ENCODE data around the gene KCNE2.

The KCNE2 gene

DNA sequence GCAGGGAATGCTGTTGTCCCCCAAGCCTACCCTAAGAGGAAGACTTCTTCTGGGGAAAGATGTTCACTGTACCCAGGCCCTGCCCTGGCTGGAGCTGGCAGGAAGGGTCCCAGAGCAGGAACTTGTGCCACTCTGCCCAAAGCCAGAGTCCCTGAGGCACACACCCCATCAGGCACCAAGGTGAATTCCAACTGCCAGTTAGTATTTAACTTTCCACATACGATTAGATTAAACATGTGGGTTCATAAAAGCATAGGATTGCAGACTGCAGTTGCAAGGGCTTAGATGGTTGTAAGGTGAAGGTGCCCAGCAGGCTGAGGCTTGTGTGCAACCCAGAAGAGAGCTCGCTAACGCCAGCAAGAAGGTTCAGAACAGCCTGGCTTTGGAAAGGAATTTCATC lies at the start of gene KCNE2:
TSS of gene KCNE2 (plus strand) at position 274 of the 400 bp plus-strand sequence. CDS start 6,473 bp downstream, outside the sequence.
- no peak for DNase-seq (ENCODE audit: low read depth)

DNA sequence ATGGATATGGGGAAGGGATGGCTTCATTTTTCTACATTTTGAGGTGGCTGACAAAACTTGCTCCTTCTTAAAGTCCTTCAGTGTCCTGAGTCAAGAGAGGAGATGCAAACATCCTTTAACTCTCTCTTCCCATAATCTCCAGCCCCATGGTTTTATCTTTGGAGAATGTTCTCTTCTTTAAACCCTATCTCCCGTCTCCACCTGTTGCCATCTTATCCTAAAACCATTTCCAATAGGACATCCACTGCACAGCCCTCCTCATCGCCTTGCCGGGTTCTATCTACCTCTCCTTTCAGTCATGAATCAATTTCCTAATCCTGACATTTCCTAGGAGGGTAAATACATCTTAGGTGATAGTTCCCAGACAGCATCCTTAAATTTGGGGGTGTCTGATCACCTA lies 44.2 kb upstream of the KCNE2 start:
- no peak for DNase-seq (ENCODE audit: low read depth)

GRCh38 chr21:34320011-34320410 lies 43.8 kb upstream of the KCNE2 start:
- no peak for DNase-seq (ENCODE audit: low read depth)

GRCh38 chr21:34330055-34330454 lies 33.8 kb upstream of the KCNE2 start:
- no peak for DNase-seq (ENCODE audit: low read depth)

- DNase-seq (ENCODE audit: low read depth) = no peak
These were observed 32.1 kb upstream of the KCNE2 start for GRCh38 chr21:34331726-34332125.

- DNase-seq (ENCODE audit: low read depth) = no peak
These were observed 31.5 kb upstream of the KCNE2 start for GRCh38 chr21:34332347-34332746.

DNA sequence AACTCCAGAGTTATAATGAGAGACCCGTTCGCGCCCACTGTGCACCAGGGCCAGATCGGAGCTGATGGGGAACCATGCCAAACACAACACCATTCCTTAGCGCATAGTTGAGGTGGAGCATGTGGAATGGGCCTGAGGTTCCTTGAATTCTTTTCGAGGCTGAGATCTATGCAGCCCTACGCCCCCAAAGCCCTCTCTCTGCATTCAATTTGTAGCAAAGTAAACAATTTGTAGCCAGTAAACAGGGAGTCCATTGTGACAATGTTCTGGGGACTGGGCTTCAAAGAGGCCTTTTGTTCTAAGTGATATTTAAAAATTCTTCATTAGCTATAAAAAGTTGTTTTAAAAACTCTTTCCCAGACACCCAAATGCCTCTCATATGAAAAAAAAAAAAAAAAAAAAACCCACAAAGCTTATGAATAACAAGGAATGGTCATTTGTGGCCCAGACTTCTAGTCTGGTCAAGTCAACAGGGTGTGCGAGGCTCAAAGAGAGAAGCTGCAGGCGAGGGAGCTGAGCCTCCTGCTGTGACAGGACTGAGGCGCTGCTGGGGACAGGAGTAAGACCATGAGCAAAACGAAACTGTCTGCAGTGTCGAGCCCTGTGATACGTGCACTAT lies 30.6 kb upstream of the KCNE2 start:
- no peak for DNase-seq (ENCODE audit: low read depth)

DNA sequence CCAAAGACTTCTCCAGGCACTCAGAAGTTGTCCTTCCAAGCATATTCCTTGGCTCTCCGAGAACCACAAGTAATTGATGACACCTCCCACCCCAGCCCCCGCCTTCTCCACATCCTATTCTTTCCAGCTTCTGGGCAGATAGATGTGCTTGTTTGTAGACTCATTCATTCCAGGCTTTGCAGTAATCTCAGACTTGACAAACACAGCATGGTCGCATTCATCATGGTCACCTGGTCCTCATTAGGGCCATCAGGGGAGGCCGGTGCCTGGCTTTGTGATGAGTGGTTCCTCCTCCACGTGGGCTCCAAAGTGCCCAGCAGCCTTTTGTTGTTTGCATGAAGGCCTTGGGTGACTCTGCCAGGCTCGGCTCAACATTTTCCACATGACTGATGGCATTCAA lies 28.5 kb upstream of the KCNE2 start:
- no peak for DNase-seq (ENCODE audit: low read depth)

DNA sequence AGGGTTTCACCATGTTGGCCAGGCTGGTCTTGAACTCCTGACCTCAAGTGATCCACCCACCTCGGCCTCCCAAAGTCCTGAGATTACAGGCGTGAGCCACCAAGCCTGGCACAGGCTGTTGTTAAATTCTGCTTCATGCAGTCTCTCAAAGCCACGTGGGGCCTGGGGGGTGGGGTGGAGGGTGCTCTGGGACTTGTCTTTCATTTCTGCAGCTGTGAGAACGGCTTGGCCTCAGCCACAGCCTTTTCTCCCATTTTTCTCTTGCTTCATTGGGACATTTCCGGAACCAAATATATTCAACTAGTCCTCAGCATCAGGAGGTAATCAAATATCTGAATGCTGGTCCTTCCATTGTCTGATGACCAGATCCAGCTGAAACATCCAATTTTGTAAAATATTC lies 27.6 kb upstream of the KCNE2 start:
- no peak for DNase-seq (ENCODE audit: low read depth)

DNA sequence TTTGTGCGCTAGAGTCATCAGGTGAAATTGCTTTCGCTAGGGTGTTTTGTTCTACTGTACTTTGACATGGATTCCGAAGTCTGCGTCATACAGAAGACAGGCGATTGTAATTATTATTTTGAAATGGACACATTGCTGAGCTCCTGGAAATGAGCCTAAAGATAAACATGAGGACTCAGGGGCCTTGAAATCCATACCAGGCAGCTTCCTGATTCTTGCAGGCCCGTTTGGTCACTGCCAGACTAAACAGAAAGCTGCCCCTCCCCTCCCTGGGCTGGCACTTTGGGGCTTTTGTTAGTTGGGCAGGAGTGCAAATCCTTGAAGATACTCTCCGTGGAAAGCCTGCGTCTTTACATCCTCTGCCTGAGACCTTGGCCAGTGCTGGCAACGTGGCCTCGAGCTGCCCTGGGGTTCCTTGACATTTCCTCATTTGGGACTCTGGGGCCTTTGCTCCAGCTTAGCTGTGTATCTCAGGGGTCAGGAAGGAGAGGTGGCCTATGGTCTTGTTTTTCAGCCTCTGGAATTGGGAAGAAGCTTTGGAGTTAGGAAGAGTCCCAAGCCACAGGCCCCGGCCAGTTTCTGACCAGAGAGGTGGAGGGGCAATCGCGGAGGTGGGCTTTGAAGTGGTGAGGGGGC lies 26.9 kb upstream of the KCNE2 start:
- DNase-seq (ENCODE audit: low read depth) = no peak

DNA sequence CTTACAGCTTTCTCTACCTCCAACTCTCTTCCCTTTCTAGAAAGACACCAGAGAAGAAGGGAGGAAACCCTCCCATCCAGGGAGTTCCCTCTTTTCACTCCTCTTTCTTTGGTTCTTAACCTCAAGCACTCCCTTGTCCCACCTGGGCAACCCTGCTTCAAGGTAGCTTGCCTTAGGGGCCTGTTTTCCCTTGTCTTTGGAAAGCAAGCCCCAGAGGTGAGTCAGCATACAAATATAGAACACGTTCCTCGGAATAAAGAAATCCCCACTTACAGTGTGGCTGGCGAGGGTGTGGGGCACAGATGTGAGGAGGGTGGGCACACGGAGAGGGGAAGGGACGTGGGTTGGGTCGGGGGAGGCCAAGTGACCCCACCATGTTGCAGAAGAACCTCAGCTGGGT lies 26.1 kb upstream of the KCNE2 start:
- DNase-seq (ENCODE audit: low read depth) = no peak

DNA sequence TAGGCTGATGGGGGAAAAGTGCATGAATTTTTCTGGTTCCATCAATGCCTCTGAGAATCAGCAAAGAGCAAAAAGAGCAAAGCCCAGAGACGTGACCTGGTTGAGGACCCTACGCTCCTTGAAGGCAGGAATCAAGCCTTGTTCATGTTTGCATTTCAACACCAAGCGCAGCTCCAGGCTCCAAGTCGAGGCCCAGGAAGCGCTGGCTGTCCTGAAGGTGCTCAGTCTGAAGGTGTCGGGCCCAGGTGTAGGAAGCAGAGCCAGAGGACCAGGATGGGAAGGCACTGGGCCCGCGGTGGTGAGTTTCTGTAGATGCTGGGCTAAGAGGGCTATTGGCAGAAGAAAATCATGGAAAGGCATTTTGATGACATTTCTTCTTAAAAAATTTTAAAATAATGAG lies 25.6 kb upstream of the KCNE2 start:
- no peak for DNase-seq (ENCODE audit: low read depth)

- DNase-seq (ENCODE audit: low read depth) = no peak
These were observed 23.7 kb upstream of the KCNE2 start for GRCh38 chr21:34340061-34340460.

- DNase-seq (ENCODE audit: low read depth) = no peak
These were observed 21.3 kb upstream of the KCNE2 start for GRCh38 chr21:34342476-34342875.

DNA sequence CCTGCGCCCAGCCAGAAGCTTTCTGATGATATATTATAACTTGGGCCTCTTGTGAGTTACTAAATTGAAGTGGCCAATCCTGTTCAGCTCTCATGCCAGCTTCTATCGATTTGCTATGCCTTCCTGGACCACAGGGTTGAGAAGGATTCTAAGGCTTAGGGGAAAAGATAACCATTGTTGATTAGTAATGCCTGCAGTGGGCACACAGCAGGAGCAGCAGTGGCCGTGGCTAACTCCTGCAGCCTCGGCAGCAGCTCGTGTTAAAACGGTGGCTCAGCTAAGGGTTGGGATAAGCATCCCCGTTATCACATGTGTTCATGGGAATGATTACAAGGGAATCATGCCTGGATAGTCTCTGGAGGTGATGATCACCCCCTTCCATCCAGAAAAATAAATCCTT lies 20.5 kb upstream of the KCNE2 start:
- DNase-seq (ENCODE audit: low read depth) = no peak

GRCh38 chr21:34343838-34344381 lies 19.9 kb upstream of the KCNE2 start:
- no peak for DNase-seq (ENCODE audit: low read depth)

DNA sequence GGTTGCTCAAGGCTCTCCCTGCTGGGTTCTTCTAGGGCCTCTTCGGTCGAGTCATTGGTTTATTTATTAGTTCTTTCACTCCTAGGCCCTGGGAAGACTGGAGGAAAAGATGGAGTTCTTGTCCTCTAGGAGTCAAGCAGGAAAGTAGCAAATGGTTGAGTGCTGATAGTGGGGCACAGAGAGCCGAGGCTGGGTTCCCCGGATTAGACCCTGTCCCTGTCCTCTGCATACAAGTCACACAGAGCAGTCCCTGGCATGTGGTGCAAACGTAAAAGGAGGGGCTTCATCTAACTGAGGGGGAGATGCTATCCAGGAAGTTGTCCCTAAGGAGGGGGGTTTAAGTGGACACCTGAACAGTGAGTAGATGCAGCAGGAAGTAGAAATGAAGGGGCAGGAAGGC lies 19.2 kb upstream of the KCNE2 start:
- DNase-seq (ENCODE audit: low read depth) = no peak

- DNase-seq (ENCODE audit: low read depth) = no peak
These were observed 18.5 kb upstream of the KCNE2 start for GRCh38 chr21:34345091-34345871.

DNA sequence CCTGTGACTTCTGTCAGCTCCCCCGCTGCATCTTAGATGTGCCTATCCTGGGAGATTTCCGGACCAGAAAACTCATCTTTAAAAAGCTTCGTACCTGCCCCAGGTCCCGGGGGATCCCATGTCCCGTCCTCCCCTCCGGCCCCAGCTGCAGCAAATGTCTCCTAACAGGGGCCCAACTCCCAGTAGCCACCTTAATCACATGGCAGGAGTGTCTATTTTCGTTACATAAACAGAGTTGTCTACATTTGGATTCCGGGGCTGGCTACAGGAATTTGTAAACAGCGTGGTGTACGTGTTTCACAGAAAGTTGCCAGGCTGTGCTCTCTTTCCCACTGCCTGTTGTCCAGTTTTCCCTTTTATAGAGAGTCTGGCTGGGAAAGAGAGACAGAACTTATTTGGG lies 17.9 kb upstream of the KCNE2 start:
- no peak for DNase-seq (ENCODE audit: low read depth)

DNA sequence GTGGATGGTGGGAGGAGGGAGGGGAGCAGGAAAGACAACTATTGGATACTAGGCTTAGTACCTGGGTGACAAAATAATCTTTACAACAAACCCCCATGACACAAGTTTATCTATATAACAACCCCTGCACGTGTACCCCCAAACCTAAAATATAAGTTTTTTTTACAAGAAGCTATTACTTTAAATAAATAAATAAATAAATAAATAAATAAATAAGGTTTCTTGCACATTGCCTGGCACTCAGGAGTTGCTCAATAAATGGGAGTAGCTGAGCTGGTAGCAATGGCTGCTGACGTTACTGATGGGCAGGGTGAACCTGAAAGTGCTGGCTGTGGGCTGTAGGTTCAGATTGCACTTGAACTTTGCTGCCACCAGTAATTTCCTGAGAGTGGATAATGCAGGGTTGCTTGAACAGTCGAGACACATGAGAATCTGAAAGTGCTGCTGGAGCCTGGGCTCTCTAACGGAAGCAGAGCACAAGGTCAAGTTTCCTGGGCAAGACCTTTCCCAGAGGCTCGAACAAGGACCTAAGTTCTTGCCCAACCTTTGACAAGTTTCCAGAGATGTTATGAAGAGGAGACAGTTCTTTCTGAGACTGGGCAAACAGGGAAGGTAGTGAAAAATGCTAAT lies 14.8 kb upstream of the KCNE2 start:
- no peak for DNase-seq (ENCODE audit: low read depth)

DNA sequence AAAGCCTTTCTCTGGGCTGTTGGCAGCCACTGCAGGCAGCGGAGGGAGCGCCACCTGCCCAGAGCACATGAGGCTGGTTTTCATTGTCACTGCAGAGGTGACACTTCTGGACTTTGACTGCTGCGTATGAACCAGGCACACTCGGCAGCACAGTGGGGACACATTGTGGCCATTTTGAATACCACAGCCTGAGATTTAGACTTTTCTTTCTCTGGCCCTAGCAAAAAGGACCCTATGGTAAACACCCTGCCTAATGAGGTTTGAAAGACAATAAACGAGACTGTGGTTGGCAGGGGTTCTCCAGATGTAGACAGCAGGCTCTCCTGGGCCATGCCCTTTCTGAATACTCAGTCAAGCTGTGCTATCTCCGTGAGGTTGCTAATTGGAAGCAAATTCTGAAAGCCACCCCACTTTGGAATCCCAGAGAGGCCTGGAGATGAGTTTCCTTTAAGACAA lies 12.0 kb upstream of the KCNE2 start:
- no peak for DNase-seq (ENCODE audit: low read depth)

DNA sequence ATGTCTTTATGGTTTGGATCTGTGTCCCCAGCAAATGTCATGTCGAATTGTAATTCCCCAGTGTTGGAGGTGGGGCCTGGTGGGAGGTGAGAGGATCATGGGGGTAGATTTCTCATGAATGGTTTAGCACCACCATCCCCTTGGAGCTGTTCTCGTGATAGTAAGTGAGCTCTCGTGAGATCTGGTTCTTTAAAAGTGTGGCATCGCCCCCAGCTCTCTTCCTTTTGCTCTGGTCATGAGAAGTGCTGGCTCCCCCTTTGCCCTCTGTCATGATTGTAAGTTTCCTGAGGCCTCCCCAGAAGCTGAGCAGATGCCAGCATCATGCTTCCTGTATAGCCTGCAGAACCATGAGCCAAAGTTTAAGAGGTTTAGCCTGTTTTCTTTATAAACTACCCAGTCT lies 11.2 kb upstream of the KCNE2 start:
- no peak for DNase-seq (ENCODE audit: low read depth)

GRCh38 chr21:34353182-34353581 lies 10.6 kb upstream of the KCNE2 start:
- DNase-seq (ENCODE audit: low read depth) = no peak
